ENCODE results near the gene CLEC1A. TPM values are rescaled to one million over a fixed set of nuclear protein-coding genes. Genes with fewer than 3 reads are reported as not detected.
A peak's percentile ranks its signal among the peaks of the same experiment; 100 is the strongest.

Gene CLEC1A
- total RNA-seq, 4 donors from 2014 or later: 0.76 to 4.2 (median 1.9) TPM; not detected in 1

- no peak for DNase-seq
- Histone ChIP-seq H3K4me1 (peaks cover 0 to 5% (median 0%) of the 10 kb centered on the region in 3 donors), H3K36me3 (no peaks in the 10 kb centered on the region), H3K27ac (peak overlapping the region in 1 of 4 donors; percentile 45), H3K4me3 (no peak overlapping the region), H3K27me3 (no peaks in the 10 kb centered on the region), H3K9me3 (no peaks in the 10 kb centered on the region)
- no peak for TF ChIP-seq POLR2A (IDR thresholded peaks at IDR 0.05)
- no peak for TF ChIP-seq CTCF (IDR thresholded peaks at IDR 0.05)
- intact Hi-C loops (cut with DNase I): no loop called here
- WGBS, 2 donors: 23 to 24% methylated on average over 3 of the region's 3 CpGs
Observed at GRCh38 chr12:10069976-10070375, 28.8 kb downstream of the CLEC1A start.

DNA sequence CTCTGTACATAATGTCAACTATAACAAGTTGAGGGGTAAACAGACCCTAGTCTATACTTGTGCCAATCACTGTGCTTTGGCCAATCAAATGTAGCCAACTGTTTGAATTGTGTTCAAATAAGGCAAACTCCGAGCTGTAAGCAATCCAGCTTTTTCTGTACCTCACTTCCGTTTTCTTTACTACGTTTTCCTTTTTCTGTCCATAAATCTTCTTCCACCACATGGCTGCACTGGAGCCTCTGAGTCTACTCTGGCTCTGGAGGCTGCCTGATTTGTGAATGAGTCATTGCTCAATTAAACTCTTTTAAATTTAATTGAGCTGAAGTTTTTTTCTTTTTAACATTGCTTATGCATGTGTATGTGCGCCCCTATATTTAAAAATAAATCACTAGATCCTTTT is 29.7 kb downstream of the CLEC1A start:
- H3K4me3 ChIP-seq: no peak overlapping the region
- H3K27ac ChIP-seq: peak overlapping the region in 3 of 4 donors; percentile 45 to 79 (median 66)
- H3K4me1 ChIP-seq: peaks cover 0 to 5% (median 0%) of the 10 kb centered on the region in 3 donors
- no peaks in the 10 kb centered on the region for H3K9me3 ChIP-seq
- TF ChIP-seq POLR2A (IDR thresholded peaks at IDR 0.05): no peak
- no peak for TF ChIP-seq CTCF (IDR thresholded peaks at IDR 0.05)
- no peaks in the 10 kb centered on the region for H3K27me3 ChIP-seq
- DNase-seq: no peak
- intact Hi-C loops (cut with DNase I): no loop called here
- H3K36me3 ChIP-seq: no peaks in the 10 kb centered on the region
- WGBS, 2 donors: 45 to 46% methylated on average over 4 of the region's 4 CpGs

- no peaks in the 10 kb centered on the region for H3K36me3 ChIP-seq
- TF ChIP-seq CTCF (IDR thresholded peaks at IDR 0.05) (no peak), POLR2A (IDR thresholded peaks at IDR 0.05) (no peak)
- H3K27me3 ChIP-seq: no peaks in the 10 kb centered on the region
- intact Hi-C loops (cut with DNase I): no loop called here
- H3K4me1 ChIP-seq: peaks cover 0 to 5% (median 0%) of the 10 kb centered on the region in 3 donors
- peak overlapping the region in 3 of 4 donors; percentile 45 to 79 (median 66) for H3K27ac ChIP-seq
- no peak for DNase-seq
- WGBS, 2 donors: 45 to 68% methylated on average over 1 of the region's 1 CpG
- H3K4me3 ChIP-seq: no peak overlapping the region
- no peaks in the 10 kb centered on the region for H3K9me3 ChIP-seq
Observed at GRCh38 chr12:10068644-10069043, 30.1 kb downstream of the CLEC1A start.

DNA sequence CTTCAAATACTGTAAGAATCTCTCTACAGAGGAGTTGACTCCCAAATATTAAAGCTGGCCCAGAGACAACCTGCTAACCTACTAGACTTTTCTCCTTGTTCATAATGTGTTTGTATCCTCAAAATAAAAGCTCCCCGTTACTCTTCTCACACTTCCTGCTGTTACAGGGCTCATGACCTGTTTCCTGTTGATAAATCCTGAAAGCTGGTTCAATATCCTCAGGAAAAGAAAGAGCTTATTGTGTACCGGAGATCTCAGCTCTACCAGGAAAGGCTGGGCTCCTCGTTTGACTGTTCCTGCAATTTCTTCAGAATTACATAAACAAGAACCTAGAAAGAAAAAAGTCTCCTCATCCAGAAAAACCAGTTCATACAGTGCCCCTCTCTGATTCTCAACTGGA is 30.8 kb downstream of the CLEC1A start:
- WGBS, 2 donors: 31% methylated on average over 3 of the region's 3 CpGs
- TF ChIP-seq CTCF (IDR thresholded peaks at IDR 0.05): no peak
- TF ChIP-seq POLR2A (IDR thresholded peaks at IDR 0.05): no peak
- H3K27ac ChIP-seq: peak overlapping the region in 3 of 4 donors; percentile 45 to 79 (median 66)

GRCh38 chr12:10067264-10067663 is 31.5 kb downstream of the CLEC1A start:
- peak overlapping the region in 3 of 4 donors; percentile 45 to 63 (median 48) for H3K27ac ChIP-seq
- WGBS, 2 donors: 72 to 80% methylated on average over 4 of the region's 4 CpGs
- H3K36me3 ChIP-seq: no peaks in the 10 kb centered on the region
- intact Hi-C loops (cut with DNase I): no loop called here
- H3K4me3 ChIP-seq: no peak overlapping the region
- no peaks in the 10 kb centered on the region for H3K4me1 ChIP-seq
- DNase-seq: no peak
- H3K27me3 ChIP-seq: no peaks in the 10 kb centered on the region
- no peaks in the 10 kb centered on the region for H3K9me3 ChIP-seq
- no peak for TF ChIP-seq POLR2A (IDR thresholded peaks at IDR 0.05)
- no peak for TF ChIP-seq CTCF (IDR thresholded peaks at IDR 0.05)

More for the DNA sequence above, 30.8 kb downstream of the CLEC1A start:
- H3K27me3 ChIP-seq: no peaks in the 10 kb centered on the region
- H3K4me1 ChIP-seq: no peaks in the 10 kb centered on the region
- intact Hi-C loops (cut with DNase I): no loop called here
- no peak overlapping the region for H3K4me3 ChIP-seq
- no peaks in the 10 kb centered on the region for H3K9me3 ChIP-seq
- DNase-seq: no peak
- no peaks in the 10 kb centered on the region for H3K36me3 ChIP-seq
